Astrocyte (in vitro differentiated cells and primary cell): ENCODE results near the gene DCST2. TPM values are rescaled to one million over a fixed set of nuclear protein-coding genes. Genes with fewer than 3 reads are reported as not detected.
A peak's percentile ranks its signal among the peaks of the same experiment; 100 is the strongest.

ENCODE experiments used
- DNase-seq: peaks from one replicate; pipeline ENCODE4 v3.0.0-alpha.2; 2010; ENCODE audit warnings: low read depth
- FAIRE-seq: peaks from 2 replicates; lab custom pipeline; 2011; peaks lifted over from hg19 to GRCh38; lab: Jason Lieb, UNC
- H2AFZ ChIP-seq: 2 replicates; pipeline ENCODE4 v1.6.0; 2012; ENCODE audit warnings: low read depth, low read length, inconsistent platforms
- H3K27ac ChIP-seq: 2 replicates; pipeline ENCODE4 v1.5.1; 2011; ENCODE audit warnings: low read depth, low read length, inconsistent platforms
- H3K27me3 ChIP-seq: 2 replicates; pipeline ENCODE4 v1.6.0; 2011; ENCODE audit warnings: low read length, inconsistent platforms; ENCODE audit not compliant: insufficient read depth
- H3K36me3 ChIP-seq: 2 replicates; pipeline ENCODE4 v1.5.1; 2011; ENCODE audit warnings: low read length, inconsistent platforms; ENCODE audit not compliant: insufficient read depth
- H3K4me1 ChIP-seq: 2 replicates; pipeline ENCODE4 v1.5.1; 2011; ENCODE audit warnings: low read length, inconsistent platforms; ENCODE audit not compliant: insufficient read depth
- H3K4me2 ChIP-seq: 2 replicates; pipeline ENCODE4 v1.6.0; 2012; ENCODE audit warnings: low read length, inconsistent platforms
- H3K4me3 ChIP-seq: 2 replicates; pipeline ENCODE4 v1.5.1; 2011; ENCODE audit warnings: low read depth, mild to moderate bottlenecking, low read length, inconsistent platforms; ENCODE audit not compliant: insufficient read depth
- H3K79me2 ChIP-seq: 2 replicates; pipeline ENCODE4 v1.6.0; 2012; ENCODE audit warnings: mild to moderate bottlenecking, low read length, inconsistent platforms; ENCODE audit not compliant: insufficient read depth
- H3K9ac ChIP-seq: 2 replicates; pipeline ENCODE4 v1.6.0; 2012; ENCODE audit warnings: mild to moderate bottlenecking, low read length, inconsistent platforms
- H3K9me3 ChIP-seq: 2 replicates; pipeline ENCODE4 v1.5.1; 2012; ENCODE audit warnings: low read depth, mild to moderate bottlenecking, low read length, inconsistent platforms; ENCODE audit not compliant: insufficient read depth
- H4K20me1 ChIP-seq: 2 replicates; pipeline ENCODE4 v1.6.0; 2012; ENCODE audit warnings: low read length, inconsistent platforms; ENCODE audit not compliant: insufficient read depth
- H3K27ac Mint-ChIP-seq: one replicate; pipeline ENCODE4 v1.8.0; 2021; ENCODE audit warnings: mild to moderate bottlenecking, mixed read lengths; ENCODE audit not compliant: unreplicated experiment
- H3K27me3 Mint-ChIP-seq: one replicate; pipeline ENCODE4 v1.8.0; 2021; ENCODE audit warnings: low read depth, mixed read lengths; ENCODE audit not compliant: unreplicated experiment
- H3K36me3 Mint-ChIP-seq: one replicate; pipeline ENCODE4 v1.8.0; 2021; ENCODE audit warnings: low read depth, mixed read lengths; ENCODE audit not compliant: unreplicated experiment
- H3K4me1 Mint-ChIP-seq: one replicate; pipeline ENCODE4 v1.8.0; 2021; ENCODE audit warnings: low read depth, mixed read lengths; ENCODE audit not compliant: unreplicated experiment
- H3K4me3 Mint-ChIP-seq: one replicate; pipeline ENCODE4 v1.8.0; 2021; ENCODE audit warnings: mild to moderate bottlenecking, moderate library complexity, mixed read lengths; ENCODE audit not compliant: unreplicated experiment
- H3K9me3 Mint-ChIP-seq: one replicate; pipeline ENCODE4 v1.8.0; 2021; ENCODE audit warnings: mild to moderate bottlenecking, mixed read lengths; ENCODE audit not compliant: unreplicated experiment
- EZH2 ChIP-seq: IDR thresholded peaks from 2 replicates; pipeline ENCODE4 v1.6.1; 2012; ENCODE audit warnings: mild to moderate bottlenecking, low read length, inconsistent platforms; ENCODE audit not compliant: insufficient read depth
- total RNA-seq: library from RNA; stranded (reverse); gene quantifications from 2 replicates; pipeline ENCODE4 v1.2.1, GENCODE V29; 2021
- TF ChIP-seq, protein P1 (sequence below): IDR thresholded peaks from 2 replicates; pipeline ENCODE4 v1.5.1; 2011; ENCODE audit warnings: low read depth, mild to moderate bottlenecking, inconsistent platforms, low read length, moderate library complexity; ENCODE audit not compliant: insufficient read depth

The DCST2 gene
- total RNA-seq, 1 donor from 2014 or later, result 0.34 TPM

GRCh38 chr1:154994269-154994587, 39.4 kb downstream of the DCST2 start:
- Histone ChIP-seq H3K4me2 (no peak overlapping the region), H3K9ac (no peak overlapping the region), H3K27me3 (no peaks in the 10 kb centered on the region), H3K27ac (no peak overlapping the region), H3K79me2 (peaks cover 9% of the 10 kb centered on the region), H3K4me3 (no peak overlapping the region), H2AFZ (no peak overlapping the region), H3K36me3 (peaks cover 4% of the 10 kb centered on the region), H3K9me3 (no peaks in the 10 kb centered on the region), H3K4me1 (peaks cover 7% of the 10 kb centered on the region), H4K20me1 (peaks cover 12% of the 10 kb centered on the region)
- Mint-ChIP-seq H3K27me3 (no peaks in the 10 kb centered on the region), H3K9me3 (no peaks in the 10 kb centered on the region), H3K36me3 (peaks cover 4% of the 10 kb centered on the region), H3K4me1 (peaks cover 26% of the 10 kb centered on the region), H3K27ac (peak overlapping the region; percentile 84), H3K4me3 (no peak overlapping the region)
- no peak for FAIRE-seq
- TF ChIP-seq EZH2, result no peak
- TF ChIP-seq, protein P1, sequence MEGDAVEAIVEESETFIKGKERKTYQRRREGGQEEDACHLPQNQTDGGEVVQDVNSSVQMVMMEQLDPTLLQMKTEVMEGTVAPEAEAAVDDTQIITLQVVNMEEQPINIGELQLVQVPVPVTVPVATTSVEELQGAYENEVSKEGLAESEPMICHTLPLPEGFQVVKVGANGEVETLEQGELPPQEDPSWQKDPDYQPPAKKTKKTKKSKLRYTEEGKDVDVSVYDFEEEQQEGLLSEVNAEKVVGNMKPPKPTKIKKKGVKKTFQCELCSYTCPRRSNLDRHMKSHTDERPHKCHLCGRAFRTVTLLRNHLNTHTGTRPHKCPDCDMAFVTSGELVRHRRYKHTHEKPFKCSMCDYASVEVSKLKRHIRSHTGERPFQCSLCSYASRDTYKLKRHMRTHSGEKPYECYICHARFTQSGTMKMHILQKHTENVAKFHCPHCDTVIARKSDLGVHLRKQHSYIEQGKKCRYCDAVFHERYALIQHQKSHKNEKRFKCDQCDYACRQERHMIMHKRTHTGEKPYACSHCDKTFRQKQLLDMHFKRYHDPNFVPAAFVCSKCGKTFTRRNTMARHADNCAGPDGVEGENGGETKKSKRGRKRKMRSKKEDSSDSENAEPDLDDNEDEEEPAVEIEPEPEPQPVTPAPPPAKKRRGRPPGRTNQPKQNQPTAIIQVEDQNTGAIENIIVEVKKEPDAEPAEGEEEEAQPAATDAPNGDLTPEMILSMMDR, result no peak
- DNase-seq, result no peak

- Histone ChIP-seq H4K20me1 (peaks cover 17% of the 10 kb centered on the region), H3K9me3 (no peaks in the 10 kb centered on the region), H3K79me2 (peaks cover 14% of the 10 kb centered on the region), H3K9ac (peak within 1 kb of the TSS; percentile 8), H3K4me3 (no peak within 1 kb of the TSS), H3K4me2 (no peak within 1 kb of the TSS), H2AFZ (no peak within 1 kb of the TSS), H3K27me3 (no peaks in the 10 kb centered on the region), H3K4me1 (peaks cover 7% of the 10 kb centered on the region), H3K36me3 (peaks cover 8% of the 10 kb centered on the region), H3K27ac (no peak within 1 kb of the TSS)
- Mint-ChIP-seq H3K9me3 (no peaks in the 10 kb centered on the region), H3K27ac (peak within 1 kb of the TSS; percentile 84), H3K4me3 (no peak within 1 kb of the TSS), H3K4me1 (peaks cover 22% of the 10 kb centered on the region), H3K36me3 (peaks cover 8% of the 10 kb centered on the region), H3K27me3 (no peaks in the 10 kb centered on the region)
- DNase-seq (no peak), FAIRE-seq (no peak)
- TF ChIP-seq, protein P1, result no peak
- no peak for TF ChIP-seq EZH2
Observed at GRCh38 chr1:154993572-154994268, 39.9 kb downstream of the DCST2 start, which contains the start of gene LENEP. Gene LENEP, plus strand, starts transcription at chr1:154993586. Its CDS starts 22 bp downstream, at chr1:154993608.
